ENCODE data around the gene MEIS2. TPM values are rescaled to one million over a fixed set of nuclear protein-coding genes. Genes with fewer than 3 reads are reported as not detected.

Gene MEIS2
- total RNA-seq, 1 experiment from 2014 or later: 28.7 TPM

- CTCF ChIA-PET: no interaction called here
- H3K36me3 Mint-ChIP-seq (ENCODE audit: insufficient read depth, unreplicated experiment): peaks cover 13% of the 10 kb centered on the region
- TF ChIP-seq CTCF (IDR thresholded peaks at IDR 0.05; ENCODE audit: insufficient read depth in 1 of 2, low read depth in 1 of 2, low read length in 1 of 2, severe bottlenecking in 1 of 2, unreplicated experiment in 1 of 2): no peak
Observed at GRCh38 chr15:37041836-37042235, 58.5 kb downstream of the MEIS2 start.

GRCh38 chr15:37041042-37041441 is 59.3 kb downstream of the MEIS2 start:
- H3K4me1 ChIP-seq: peaks cover 26% of the 10 kb centered on the region
- no peaks in the 10 kb centered on the region for H3K27me3 ChIP-seq (replicated peaks; ENCODE audit: control insufficient read depth, insufficient read depth, low read length)
- intact Hi-C loops (cut with micrococcal nuclease; ENCODE audit: unreplicated experiment): loop anchor here (2.0 kb wide), 1 partner anchor 20 kb away; no protein-coding TSS in a partner anchor
- Mint-ChIP-seq H3K27me3 (ENCODE audit: insufficient read depth, unreplicated experiment) (no peaks in the 10 kb centered on the region), H3K27ac (ENCODE audit: unreplicated experiment) (no peak overlapping the region), H3K9me3 (ENCODE audit: unreplicated experiment) (no peaks in the 10 kb centered on the region), H3K4me3 (ENCODE audit: unreplicated experiment) (no peak overlapping the region), H3K4me1 (ENCODE audit: low read depth, unreplicated experiment) (peaks cover 18% of the 10 kb centered on the region), H3K36me3 (ENCODE audit: insufficient read depth, unreplicated experiment) (peaks cover 13% of the 10 kb centered on the region)
- ChIA-PET CTCF (no interaction called here), POLR2A (interaction anchor here (0.6 kb wide), 1 partner anchor 60 kb away, joined by 3 read pairs; no protein-coding TSS in a partner anchor)
- BruUV-seq (replicated peaks): no TSS peak
- no peaks in the 10 kb centered on the region for H3K36me3 ChIP-seq (ENCODE audit: control insufficient read depth, insufficient read depth, low read length)
- no peaks in the 10 kb centered on the region for H3K9me3 ChIP-seq
- no peak for DNase-seq
- no peak for TF ChIP-seq CTCF (IDR thresholded peaks at IDR 0.05; ENCODE audit: insufficient read depth in 1 of 2, low read depth in 1 of 2, low read length in 1 of 2, severe bottlenecking in 1 of 2, unreplicated experiment in 1 of 2)
- no peak overlapping the region for H3K4me3 ChIP-seq (ENCODE audit: low read depth, low read length)

More at GRCh38 chr15:37041836-37042235, 58.5 kb downstream of the MEIS2 start:
- no peak for DNase-seq
- no peaks in the 10 kb centered on the region for H3K27me3 ChIP-seq (replicated peaks; ENCODE audit: control insufficient read depth, insufficient read depth, low read length)
- no peaks in the 10 kb centered on the region for H3K36me3 ChIP-seq (ENCODE audit: control insufficient read depth, insufficient read depth, low read length)
- Mint-ChIP-seq H3K4me1 (ENCODE audit: low read depth, unreplicated experiment) (peaks cover 22% of the 10 kb centered on the region), H3K4me3 (ENCODE audit: unreplicated experiment) (no peak overlapping the region), H3K27ac (ENCODE audit: unreplicated experiment) (no peak overlapping the region), H3K9me3 (ENCODE audit: unreplicated experiment) (no peaks in the 10 kb centered on the region), H3K27me3 (ENCODE audit: insufficient read depth, unreplicated experiment) (no peaks in the 10 kb centered on the region)
- BruUV-seq (replicated peaks): no TSS peak
- H3K4me1 ChIP-seq: peaks cover 31% of the 10 kb centered on the region
- POLR2A ChIA-PET: no interaction called here
- no peaks in the 10 kb centered on the region for H3K9me3 ChIP-seq
- intact Hi-C loops (cut with micrococcal nuclease; ENCODE audit: unreplicated experiment): loop anchor here (2.0 kb wide), 1 partner anchor 21 kb away; no protein-coding TSS in a partner anchor
- H3K4me3 ChIP-seq (ENCODE audit: low read depth, low read length): no peak overlapping the region

- H3K27me3 Mint-ChIP-seq (ENCODE audit: insufficient read depth, unreplicated experiment): no peaks in the 10 kb centered on the region
- H3K27ac Mint-ChIP-seq (ENCODE audit: unreplicated experiment): no peak overlapping the region
- no peak overlapping the region for H3K4me3 Mint-ChIP-seq (ENCODE audit: unreplicated experiment)
- ChIA-PET CTCF (no interaction called here), POLR2A (no interaction called here)
- peaks cover 17% of the 10 kb centered on the region for H3K4me1 Mint-ChIP-seq (ENCODE audit: low read depth, unreplicated experiment)
- peaks cover 13% of the 10 kb centered on the region for H3K36me3 Mint-ChIP-seq (ENCODE audit: insufficient read depth, unreplicated experiment)
- intact Hi-C loops (cut with micrococcal nuclease; ENCODE audit: unreplicated experiment): loop anchor here (2.0 kb wide), 1 partner anchor 19 kb away; no protein-coding TSS in a partner anchor
- DNase-seq: peak in 1 of 2 experiments; percentile 7
- Histone ChIP-seq H3K27me3 (replicated peaks; ENCODE audit: control insufficient read depth, insufficient read depth, low read length) (no peaks in the 10 kb centered on the region), H3K4me3 (ENCODE audit: low read depth, low read length) (no peak overlapping the region), H3K36me3 (ENCODE audit: control insufficient read depth, insufficient read depth, low read length) (no peaks in the 10 kb centered on the region), H3K4me1 (peaks cover 27% of the 10 kb centered on the region), H3K9me3 (no peaks in the 10 kb centered on the region)
- BruUV-seq (replicated peaks): no TSS peak
- no peaks in the 10 kb centered on the region for H3K9me3 Mint-ChIP-seq (ENCODE audit: unreplicated experiment)
- no peak for TF ChIP-seq CTCF (IDR thresholded peaks at IDR 0.05; ENCODE audit: insufficient read depth in 1 of 2, low read depth in 1 of 2, low read length in 1 of 2, severe bottlenecking in 1 of 2, unreplicated experiment in 1 of 2)
Observed at GRCh38 chr15:37040072-37040742, 60.1 kb downstream of the MEIS2 start.

All from Caco-2 (cell line).